Right ventricle myocardium superior (tissue), 1 donor: Measurements from ENCODE around the gene HSD3B1. TPM values are rescaled to one million over a fixed set of nuclear protein-coding genes. Genes with fewer than 3 reads are reported as not detected.

Experiments used
- ATAC-seq: fragments of 200-7000 bp; cut with Tn5 transposase; one replicate; pipeline ENCODE4 v1.9.1; 2020; ENCODE audit warnings: mild to moderate bottlenecking; ENCODE audit not compliant: poor library complexity
- DNase-seq: peaks from one replicate; pipeline ENCODE4 v3.0.0-alpha.2; 2020
- intact Hi-C: fragments of 100-400 bp; cut with DNase I; formaldehyde crosslinking; loops from one replicate; pipeline ENCODE4 v1.11.2; 2022
- long read RNA-seq: library from polyadenylated mRNA; unstranded; transcript quantifications from one replicate; pipeline ENCODE4 v2.0.0, GENCODE V29; 2021
- total RNA-seq: library from RNA; stranded (reverse); fragmentation: NEBNext Ultra II Directional; extraction: Animal tissue kit (Norgen Biotek cat#: 25700); gene quantifications from one replicate; pipeline ENCODE4 v1.2.1, GENCODE V29; 2021
- donor health status: DM: no; HTN: yes; CAD: no; lungs with severe emphysema.

Gene HSD3B1
- not detected for total RNA-seq
- long read RNA-seq = 0 reads

DNA sequence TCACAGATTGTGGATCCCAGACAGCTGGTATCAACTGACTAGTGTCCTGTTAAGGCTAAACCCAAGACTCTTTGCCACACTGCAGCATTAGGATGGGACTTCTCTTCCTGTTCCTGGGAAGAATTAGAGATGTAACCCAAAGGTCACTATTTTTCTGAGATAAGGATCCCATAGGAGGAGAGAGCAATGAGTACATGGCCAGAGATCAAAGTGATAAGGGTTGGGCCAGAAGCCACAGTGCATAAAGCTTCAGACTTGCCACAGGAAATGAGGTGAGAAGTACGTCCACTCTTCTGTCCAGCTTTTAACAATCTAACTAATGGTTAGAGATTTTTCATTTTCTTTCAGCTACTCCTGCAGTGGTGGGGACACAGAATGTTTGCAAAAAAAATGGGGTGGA, at the start of gene HSD3B1:
TSS of gene HSD3B1 (plus strand) at position 270 of the 400 bp plus-strand sequence. CDS start 267 bp downstream, outside the sequence.
- DNase-seq = no peak
- no peak for ATAC-seq
- intact Hi-C loops = no loop called here

DNA sequence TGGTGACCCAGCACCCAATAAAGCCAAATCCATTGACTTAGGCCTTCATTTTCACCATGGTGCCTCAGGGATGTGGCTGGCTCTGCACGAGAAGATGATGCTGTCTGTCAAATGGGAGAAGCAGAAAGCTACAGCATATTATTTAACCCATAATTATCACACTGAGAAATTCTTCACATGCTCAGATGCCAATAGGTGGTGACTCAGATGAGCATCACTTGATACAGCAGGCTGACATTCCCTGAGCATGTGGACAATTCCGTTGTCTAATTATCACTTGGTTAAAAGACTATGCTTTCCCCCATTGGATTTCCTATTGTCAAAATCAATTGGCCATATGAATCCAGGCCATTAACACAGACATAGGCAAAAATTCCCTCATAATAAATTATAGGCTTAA, 44.0 kb upstream of the HSD3B1 start:
- DNase-seq (no peak), ATAC-seq (no peak)
- intact Hi-C loops = no loop called here

DNA sequence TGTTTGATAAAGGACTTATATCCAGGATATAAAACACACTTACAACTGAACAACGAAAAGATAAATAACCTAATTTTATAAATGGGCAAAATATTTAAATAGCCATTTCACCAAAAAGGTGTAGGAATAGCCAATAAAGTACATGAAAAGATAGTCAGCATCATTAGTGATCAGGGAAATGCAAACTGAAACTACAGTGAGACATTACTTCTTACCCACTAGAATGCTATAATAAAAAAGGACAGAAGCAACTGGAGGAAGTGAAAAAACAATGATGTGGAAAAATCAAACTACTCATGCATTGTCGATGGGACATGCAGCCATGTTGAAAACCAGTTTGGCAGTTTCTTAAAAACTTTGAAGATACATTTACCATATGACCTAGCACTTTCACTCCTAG, 43.4 kb upstream of the HSD3B1 start:
- intact Hi-C loops = no loop called here
- ATAC-seq (no peak), DNase-seq (no peak)

DNA sequence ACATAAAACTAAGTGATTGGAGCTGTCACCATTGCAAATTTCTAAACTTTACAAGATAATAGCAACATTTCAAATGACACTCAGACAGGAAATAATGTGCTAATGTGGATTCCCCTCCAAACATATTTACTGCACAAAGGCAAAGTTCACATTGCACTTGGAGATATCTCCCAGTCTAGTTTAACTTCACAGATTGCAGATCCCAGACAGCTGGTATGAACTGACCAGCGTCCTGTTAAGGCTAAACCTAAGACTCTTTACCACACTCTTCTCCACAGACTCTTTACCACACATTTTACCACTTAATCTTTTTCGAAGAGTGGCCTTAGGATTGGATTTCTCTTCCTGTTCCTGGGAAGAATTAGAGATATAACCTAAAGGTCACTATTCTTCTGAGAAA, 40.6 kb upstream of the HSD3B1 start:
- ATAC-seq (no peak), DNase-seq (no peak)
- intact Hi-C loops = no loop called here

DNA sequence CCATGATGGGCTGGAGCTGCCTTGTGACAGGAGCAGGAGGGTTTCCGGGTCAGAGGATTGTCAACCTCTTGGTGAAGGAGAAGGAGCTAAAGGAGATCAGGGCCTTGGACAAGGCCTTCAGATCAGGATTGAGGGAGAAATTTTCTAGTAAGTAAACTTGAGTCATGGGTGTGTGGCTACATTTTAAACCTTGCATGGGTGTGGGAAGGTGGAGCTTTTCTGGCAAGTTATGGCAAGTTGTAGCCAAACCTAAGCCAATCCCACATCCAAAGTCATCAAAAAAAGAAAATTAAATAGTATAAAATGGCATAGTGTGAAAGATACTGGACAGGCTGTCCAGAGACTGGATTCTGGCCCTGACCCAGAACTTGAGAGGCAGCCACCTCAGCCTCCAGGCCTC, 39.8 kb upstream of the HSD3B1 start:
- intact Hi-C loops = no loop called here
- DNase-seq = no peak
- ATAC-seq = no peak

DNA sequence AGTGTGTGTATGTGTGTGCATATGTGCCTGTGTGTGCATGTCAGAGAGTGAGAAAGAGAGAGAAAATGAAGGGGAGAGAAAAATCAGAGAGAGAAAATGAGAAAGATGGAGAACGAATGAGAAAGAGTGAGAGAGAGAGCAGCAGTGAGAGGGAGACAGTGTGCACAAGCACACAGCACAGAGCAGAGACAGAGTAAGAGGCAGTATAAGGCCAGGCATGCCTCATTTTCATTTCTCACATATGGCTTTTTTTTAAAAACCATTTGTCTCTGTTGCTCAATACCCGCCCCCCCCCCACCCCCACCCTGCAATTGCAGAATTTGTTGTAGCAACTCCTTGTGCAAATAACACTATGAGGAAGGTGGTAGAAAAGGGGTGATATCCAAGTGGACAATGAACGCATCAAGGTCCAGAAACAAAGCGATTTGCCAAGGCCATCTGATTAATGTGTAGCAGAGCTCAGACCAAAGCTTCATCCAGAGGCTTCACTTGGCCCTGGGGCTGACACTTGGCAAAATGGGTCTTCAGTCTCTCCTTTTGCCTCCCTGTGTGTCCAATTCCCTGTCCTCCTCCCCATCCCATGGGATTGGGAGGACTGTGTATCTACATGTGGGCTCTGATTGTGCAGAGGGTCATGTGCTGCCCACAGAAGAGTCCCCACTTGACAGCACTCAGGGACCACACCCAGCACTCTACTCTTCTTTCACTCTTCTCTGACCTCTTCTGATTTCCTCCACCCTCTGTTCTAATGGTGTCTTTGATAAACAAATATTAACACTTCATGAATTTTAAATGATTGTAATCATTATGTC, 38.9 kb upstream of the HSD3B1 start:
- no peak for ATAC-seq
- DNase-seq = no peak
- intact Hi-C loops = no loop called here

DNA sequence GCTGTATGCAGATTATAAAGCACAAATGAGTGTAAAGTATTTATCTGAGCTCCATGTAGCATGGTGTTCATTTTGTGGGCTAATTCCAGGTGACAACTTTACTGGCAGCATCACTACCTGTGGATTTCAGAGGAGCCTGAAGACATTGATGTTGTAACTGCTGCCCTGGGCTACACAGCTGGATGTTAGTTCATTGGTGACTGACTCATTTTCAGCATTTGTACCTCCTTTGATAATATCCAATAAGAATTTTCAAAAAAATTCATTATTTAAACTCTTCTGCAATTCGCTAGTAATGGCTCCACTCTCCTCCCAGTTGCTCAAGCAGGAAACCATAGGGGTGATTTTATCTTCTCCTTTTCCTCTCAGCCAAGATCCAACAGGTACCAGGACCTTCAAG, 37.3 kb upstream of the HSD3B1 start:
- DNase-seq = no peak
- ATAC-seq = no peak
- intact Hi-C loops = no loop called here

DNA sequence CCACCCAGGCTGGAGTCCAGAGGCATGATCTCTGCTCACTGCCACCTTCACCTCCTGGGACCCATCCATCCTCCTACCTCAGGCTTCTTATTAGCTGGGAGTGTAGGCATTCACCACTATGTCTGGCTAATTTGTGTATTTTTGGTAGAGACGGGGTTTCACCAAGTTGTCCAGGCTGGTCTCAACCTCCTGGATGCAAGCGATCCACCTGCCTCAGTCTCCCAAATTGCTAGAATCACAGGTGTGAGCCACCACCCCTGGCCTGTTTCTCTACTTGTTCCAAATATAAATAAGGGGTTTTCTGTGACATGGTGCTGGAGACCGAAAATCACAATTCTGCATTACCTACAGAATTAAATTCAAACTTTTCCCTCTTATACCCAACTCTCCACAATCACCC, 36.6 kb upstream of the HSD3B1 start:
- intact Hi-C loops = no loop called here
- no peak for ATAC-seq
- no peak for DNase-seq

DNA sequence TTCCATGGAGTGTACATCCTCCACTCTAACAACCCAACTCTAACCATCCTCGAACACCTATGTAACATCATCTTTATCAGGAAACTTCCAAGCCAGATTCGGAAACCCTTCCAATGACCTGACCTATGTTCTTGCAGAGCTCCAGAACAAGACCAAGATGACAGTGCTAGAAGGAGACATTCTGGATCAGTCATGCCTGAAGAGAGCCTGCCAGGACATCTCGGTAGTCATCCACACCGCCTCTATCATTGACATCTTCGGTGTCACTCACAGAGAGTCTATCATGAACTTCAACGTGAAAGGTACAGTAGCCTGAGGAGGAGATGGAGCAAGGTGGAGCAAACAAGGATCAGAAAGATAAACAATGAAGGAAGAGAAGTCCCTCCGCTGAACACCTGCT, 36.1 kb upstream of the HSD3B1 start:
- intact Hi-C loops = no loop called here
- ATAC-seq (no peak), DNase-seq (no peak)

DNA sequence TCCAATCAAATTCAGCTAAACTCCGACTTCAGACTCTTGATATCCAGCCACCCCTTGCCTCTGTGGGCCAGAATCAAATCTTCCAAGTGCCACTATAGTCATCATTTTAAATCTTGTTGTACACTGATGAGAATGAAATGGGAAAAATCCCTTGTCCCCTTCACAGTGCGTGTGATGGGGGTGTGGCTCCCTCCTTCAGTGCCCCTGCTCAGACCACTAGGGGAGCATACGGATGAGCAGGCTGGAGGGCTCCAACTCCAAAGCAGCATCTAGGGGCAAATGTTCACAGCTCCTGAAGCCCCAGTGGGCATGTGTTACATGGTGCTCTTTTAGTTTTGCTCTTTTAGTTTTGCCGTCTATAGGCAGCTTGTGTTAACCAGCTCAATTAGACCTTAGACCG, 35.4 kb upstream of the HSD3B1 start:
- intact Hi-C loops = no loop called here
- no peak for DNase-seq
- no peak for ATAC-seq

DNA sequence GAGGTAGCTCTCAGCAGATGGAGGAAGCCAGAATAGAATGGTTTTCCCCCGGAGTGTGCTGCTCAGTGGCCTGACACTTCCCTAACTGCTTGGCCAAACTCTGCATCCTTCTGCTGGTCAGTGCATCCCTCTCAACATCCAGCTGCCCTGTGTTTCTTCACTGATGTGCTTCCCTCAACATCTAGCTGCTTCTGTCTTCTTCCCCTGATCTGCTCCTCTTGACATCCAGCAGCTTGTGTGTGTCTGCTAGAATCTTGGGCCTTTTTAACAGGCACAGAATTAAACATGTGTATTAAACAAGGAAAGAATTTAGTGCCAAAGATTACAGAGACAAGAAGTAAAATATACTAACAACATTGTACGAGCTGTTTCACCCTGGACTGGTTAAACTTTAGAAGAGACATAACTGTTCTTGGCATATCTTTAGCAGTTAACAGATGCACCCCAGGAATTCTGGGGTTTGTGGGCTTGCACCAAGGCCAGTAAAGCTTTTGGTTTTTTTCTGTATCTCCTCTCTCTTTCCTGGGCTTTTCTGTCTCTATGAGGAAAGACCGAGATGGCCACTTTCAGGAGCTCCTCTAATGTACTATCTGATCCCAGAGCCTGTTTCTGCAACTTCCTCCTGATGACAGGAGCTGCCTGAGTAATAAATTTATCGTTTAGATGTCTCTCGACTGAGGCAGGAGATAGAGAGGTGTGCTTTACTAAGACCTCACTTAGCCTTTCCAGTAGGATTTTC, 34.8 kb upstream of the HSD3B1 start:
- ATAC-seq = no peak
- no peak for DNase-seq
- intact Hi-C loops = no loop called here

DNA sequence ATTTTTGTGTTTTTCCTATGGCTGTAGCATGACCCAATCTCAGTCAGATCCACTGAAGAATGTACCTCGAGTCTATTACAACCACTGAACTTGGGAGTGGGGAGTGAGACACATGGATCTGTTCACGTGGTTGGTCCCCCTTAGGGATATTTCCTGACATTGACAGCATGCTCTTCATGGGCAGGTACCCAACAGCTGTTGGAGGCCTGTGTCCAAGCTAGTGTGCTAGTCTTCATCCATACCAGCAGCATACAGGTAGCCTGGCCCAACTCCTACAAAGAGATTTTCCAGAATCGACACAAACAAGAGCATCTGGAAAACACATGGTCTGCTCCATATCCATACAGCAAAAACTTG, 34.2 kb upstream of the HSD3B1 start:
- ATAC-seq = no peak
- intact Hi-C loops = no loop called here
- DNase-seq = no peak

DNA sequence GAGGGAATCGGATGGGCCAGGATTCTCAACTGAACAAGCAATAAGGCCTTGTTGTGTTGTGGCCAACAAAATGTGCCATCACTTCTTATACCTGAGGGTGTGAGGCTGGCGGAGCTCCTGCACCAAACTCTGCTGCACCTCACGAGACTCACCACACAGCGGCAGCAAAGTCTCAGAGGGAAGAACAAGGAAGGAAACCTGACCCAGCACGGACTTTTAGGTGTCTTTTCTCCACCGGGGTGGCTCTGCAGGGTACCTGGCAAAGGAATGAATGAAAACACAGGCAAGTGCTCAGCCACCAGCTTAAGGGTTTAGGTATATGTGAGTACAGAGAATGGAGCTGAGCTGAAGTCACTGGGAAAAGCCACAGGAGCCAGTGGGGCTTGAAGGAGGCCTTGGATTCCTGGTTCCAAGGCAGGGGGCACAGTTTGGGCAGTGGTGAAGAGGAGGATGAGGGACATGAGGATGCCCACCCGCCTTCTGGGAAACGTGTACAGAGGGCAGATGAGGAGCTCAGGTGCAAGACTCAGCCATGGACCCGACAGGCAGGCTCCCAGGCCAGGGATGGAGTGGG, 31.1 kb upstream of the HSD3B1 start:
- intact Hi-C loops = no loop called here
- ATAC-seq (peak; percentile 65), DNase-seq (peak; percentile 45)

DNA sequence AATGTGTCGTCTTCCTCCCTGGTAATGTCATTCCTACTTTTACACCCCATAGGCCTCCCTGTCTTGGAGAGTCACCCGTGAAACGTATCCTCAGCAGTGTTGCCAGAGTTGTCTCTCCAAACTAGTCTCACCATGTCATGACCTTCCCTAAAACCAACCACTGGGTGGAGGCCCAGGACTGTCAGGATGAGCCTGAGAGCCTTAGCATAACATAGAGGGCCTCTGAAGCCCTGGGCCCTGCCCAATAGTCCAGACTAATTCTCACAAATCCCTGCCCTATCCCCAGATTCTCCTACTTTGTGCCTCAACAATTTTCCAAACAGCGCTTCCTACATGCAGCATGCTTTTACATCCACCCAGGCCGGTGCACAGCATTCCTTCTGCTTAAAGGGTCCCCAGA, 29.3 kb upstream of the HSD3B1 start:
- no peak for ATAC-seq
- intact Hi-C loops = no loop called here
- DNase-seq = no peak

DNA sequence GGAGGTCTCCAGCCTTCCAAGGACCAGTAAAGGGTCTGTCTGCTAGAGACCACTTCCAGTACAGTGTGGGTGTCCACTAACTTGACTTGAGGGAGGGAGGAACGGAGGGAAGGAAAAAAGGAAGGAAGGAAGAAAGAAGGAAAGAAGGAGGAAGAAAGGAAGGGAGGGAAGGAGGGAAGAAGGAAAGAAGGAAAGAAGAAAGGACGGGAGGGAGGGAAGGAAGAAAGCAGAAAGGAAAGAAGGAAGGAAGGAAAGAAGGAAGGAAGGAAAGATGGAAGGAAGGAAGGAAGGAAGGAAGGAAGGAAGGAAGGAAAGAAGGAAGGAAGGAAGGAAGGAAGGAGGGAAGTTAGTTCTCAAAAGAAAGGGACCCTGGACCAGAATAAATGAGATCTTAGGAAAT, 26.8 kb upstream of the HSD3B1 start:
- ATAC-seq = no peak
- no peak for DNase-seq
- intact Hi-C loops = no loop called here

DNA sequence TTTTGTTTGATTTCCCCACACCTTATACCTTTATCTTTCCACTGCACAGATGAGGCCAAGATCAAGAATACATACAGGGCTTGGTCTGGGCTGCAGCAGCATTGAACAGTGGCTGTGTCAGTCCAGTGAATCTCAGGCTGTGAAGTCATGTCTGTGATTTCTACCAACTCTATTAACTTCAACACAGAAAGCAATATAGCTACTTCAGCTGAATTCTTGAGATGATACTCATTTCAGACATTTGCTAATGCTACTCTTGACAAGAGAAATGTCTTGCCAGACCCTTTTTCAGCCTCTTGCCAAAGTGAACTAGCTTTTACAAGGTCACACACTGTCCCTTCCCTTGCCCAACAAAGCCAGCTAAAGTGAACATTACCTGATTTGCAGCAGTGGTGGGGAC, 25.1 kb upstream of the HSD3B1 start:
- DNase-seq (no peak), ATAC-seq (no peak)
- intact Hi-C loops = no loop called here

DNA sequence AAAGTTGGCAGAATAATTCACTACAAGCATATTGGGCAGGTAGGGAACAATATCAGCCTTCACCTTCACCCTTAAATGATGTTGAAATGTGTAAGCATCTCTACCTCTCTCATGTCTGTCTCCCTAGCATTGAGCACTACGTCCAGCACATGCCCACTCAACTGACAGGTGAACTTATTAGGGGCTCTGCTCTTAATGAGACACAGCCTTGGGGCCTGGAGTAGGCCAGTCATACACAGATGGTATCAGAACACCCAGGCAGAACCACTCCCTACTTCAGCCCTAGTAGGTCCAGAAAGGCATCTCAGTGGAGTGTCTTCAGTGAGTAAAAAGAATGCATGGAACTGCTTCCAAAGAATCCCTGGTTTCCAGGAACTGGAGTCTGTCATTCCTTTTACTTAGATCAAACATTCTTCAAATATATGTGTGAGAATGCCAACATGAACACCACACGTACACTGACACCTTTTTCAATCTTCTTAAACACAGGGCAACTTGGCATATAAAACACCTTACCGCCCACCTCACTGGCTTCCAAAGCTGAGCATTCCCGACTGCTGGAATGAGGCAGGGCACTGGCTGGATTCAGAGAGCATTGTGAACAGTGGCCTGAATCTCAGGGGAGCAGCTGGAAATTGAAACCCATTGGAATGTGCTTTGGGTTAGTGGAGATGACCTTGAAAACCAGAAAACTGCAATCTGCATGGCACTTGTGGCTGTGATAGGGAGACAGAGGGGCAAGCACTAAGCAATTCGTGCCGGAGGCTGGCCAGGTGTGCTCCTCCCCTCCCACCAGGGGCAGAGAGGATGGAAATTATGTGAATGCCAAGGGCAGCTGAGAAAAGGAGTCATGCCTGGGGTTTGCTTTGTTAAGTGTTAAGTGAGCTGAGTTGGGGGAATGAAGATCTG, 24.2 kb upstream of the HSD3B1 start:
- no peak for ATAC-seq

DNA sequence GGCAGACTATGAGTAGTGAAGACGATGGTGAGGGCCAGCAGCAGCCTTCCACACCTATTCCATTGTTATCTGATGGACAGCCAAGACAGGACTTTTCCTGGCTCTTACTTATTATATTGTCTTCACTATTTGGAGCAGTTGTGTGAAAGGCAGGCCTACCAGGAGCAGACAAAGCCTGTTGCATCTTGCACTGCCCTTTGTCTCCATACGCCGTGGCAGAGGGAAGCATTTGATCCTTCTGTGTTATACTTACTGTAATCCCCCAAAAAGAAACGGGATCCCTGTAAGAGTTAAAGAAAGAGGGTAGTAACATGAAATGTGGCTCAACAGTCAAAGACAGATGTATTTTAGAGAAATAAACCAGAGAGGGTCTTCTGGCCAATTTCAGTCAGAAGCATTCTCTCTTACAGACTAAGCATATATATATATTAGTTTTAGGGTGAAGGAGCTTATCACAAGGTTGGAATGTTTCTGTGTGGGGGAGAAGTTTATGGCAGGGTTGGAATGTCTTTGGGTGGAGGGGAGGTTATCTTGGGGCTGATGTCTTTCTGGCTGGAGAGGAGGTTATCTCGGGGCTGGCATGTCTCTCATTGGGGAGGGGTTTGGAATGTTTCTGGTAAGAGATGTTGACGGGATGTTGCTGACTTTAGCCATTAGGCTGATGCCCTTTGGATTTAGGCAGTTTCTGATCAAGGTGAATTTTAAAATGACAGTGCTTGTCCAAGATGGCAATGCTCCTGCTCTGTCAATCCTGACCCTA, 23.4 kb upstream of the HSD3B1 start:
- no peak for DNase-seq
- intact Hi-C loops = no loop called here

More for the DNA sequence above, 24.2 kb upstream of the HSD3B1 start:
- intact Hi-C loops = no loop called here
- no peak for DNase-seq

More for the DNA sequence above, 23.4 kb upstream of the HSD3B1 start:
- ATAC-seq = no peak
